ENCODE data around the gene THAP5.

Gene THAP5

GRCh38 chr7:108589874-108590273 lies 20.4 kb upstream of the THAP5 start:
- H3K27me3 ChIP-seq (replicated peaks): peaks cover 2% of the 10 kb centered on the region
- TF ChIP-seq CTCF (IDR thresholded peaks at IDR 0.05; ENCODE audit: low read depth, low read length, missing control alignments): no peak
- in situ Hi-C loops (cut with HindIII; ENCODE audit: low pct_ligation_motif_present, low sequenced_read_pairs): no loop called here
- DNase-seq: no peak
- H3K36me3 ChIP-seq (replicated peaks): no peaks in the 10 kb centered on the region
- no peak overlapping the region for H3K4me3 ChIP-seq (ENCODE audit: low read depth, low read length)
- H3K27ac ChIP-seq: no peak overlapping the region

GRCh38 chr7:108589199-108589598 lies 19.7 kb upstream of the THAP5 start:
- no peak overlapping the region for H3K27ac ChIP-seq

GRCh38 chr7:108586274-108586710 lies 16.8 kb upstream of the THAP5 start:
- in situ Hi-C loops (cut with HindIII; ENCODE audit: low pct_ligation_motif_present, low sequenced_read_pairs): no loop called here
- no peak for DNase-seq

More at GRCh38 chr7:108589199-108589598, 19.7 kb upstream of the THAP5 start:
- in situ Hi-C loops (cut with HindIII; ENCODE audit: low pct_ligation_motif_present, low sequenced_read_pairs): no loop called here
- no peak for TF ChIP-seq CTCF (IDR thresholded peaks at IDR 0.05; ENCODE audit: low read depth, low read length, missing control alignments)
- Histone ChIP-seq H3K36me3 (replicated peaks) (no peaks in the 10 kb centered on the region), H3K27me3 (replicated peaks) (peaks cover 2% of the 10 kb centered on the region), H3K4me3 (ENCODE audit: low read depth, low read length) (no peak overlapping the region)
- no peak for DNase-seq

GRCh38 chr7:108585843-108586242 lies 16.3 kb upstream of the THAP5 start:
- in situ Hi-C loops (cut with HindIII; ENCODE audit: low pct_ligation_motif_present, low sequenced_read_pairs): no loop called here
- Histone ChIP-seq H3K36me3 (replicated peaks) (no peaks in the 10 kb centered on the region), H3K27ac (no peak overlapping the region), H3K4me3 (ENCODE audit: low read depth, low read length) (no peak overlapping the region), H3K27me3 (replicated peaks) (peaks cover 2% of the 10 kb centered on the region)
- TF ChIP-seq CTCF (IDR thresholded peaks at IDR 0.05; ENCODE audit: low read depth, low read length, missing control alignments): no peak
- DNase-seq: no peak

More at GRCh38 chr7:108586274-108586710, 16.8 kb upstream of the THAP5 start:
- no peaks in the 10 kb centered on the region for H3K36me3 ChIP-seq (replicated peaks)
- no peak for TF ChIP-seq CTCF (IDR thresholded peaks at IDR 0.05; ENCODE audit: low read depth, low read length, missing control alignments)
- peaks cover 2% of the 10 kb centered on the region for H3K27me3 ChIP-seq (replicated peaks)
- H3K4me3 ChIP-seq (ENCODE audit: low read depth, low read length): no peak overlapping the region
- H3K27ac ChIP-seq: no peak overlapping the region

- in situ Hi-C loops (cut with HindIII; ENCODE audit: low pct_ligation_motif_present, low sequenced_read_pairs): no loop called here
- no peak for TF ChIP-seq CTCF (IDR thresholded peaks at IDR 0.05; ENCODE audit: low read depth, low read length, missing control alignments)
- no peak overlapping the region for H3K27ac ChIP-seq
- H3K27me3 ChIP-seq (replicated peaks): peaks cover 2% of the 10 kb centered on the region
- H3K36me3 ChIP-seq (replicated peaks): no peaks in the 10 kb centered on the region
- no peak overlapping the region for H3K4me3 ChIP-seq (ENCODE audit: low read depth, low read length)
- no peak for DNase-seq
Observed at GRCh38 chr7:108584211-108584610, 14.7 kb upstream of the THAP5 start.
